IPS-NIHi7 (cell line): ENCODE measurements around the gene PSMA6.
A peak's percentile ranks its signal among the peaks of the same experiment; 100 is the strongest.

Source experiments
- DNase-seq: peaks from one replicate; pipeline ENCODE4 v3.0.0; 2012; ENCODE audit warnings: mixed read lengths; ENCODE audit errors: extremely low spot score

PSMA6 gene

DNA sequence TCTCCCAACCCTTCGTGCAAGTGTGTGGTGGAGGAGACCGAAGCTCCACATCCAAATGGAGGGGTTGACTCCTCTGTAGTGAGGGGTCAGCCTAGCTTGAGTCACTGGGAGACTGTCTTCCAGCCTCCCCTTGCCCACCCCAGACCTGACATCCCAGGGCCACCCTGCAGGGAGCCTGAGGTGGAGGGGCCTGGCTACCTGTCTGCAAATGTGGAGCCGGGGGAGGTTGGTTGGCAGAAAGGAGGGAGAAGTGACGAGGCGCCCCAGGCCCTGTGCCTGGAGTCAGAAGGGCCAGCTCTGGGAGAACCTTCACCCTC lies 74.8 kb downstream of the PSMA6 start:
- peak; percentile 9 for DNase-seq
